SK-N-SH treated with all-trans-retinoic acid at 6 μM for 48 hours (cell line): Measurements from ENCODE around the gene ADGRV1.

Source experiments
- ATAC-seq: fragments of 200-7000 bp; cut with Tn5 transposase; 3 replicates; pipeline ENCODE4 v1.9.1; 2020; ENCODE audit warnings: mild to moderate bottlenecking, moderate library complexity
- ARNTL ChIP-seq: fragments of 450-650 bp; formaldehyde crosslinking; IDR thresholded peaks from 2 replicates; pipeline ENCODE4 v1.5.0; 2020; ENCODE audit warnings: low read depth, mild to moderate bottlenecking, moderate library complexity, borderline replicate concordance
- BACH2 ChIP-seq: fragments of 250-450 bp; sonication (Bioruptor Pico); IDR thresholded peaks from 2 replicates; pipeline ENCODE4 v1.9.0; 2021; ENCODE audit warnings: mild to moderate bottlenecking, borderline replicate concordance
- CSDC2 ChIP-seq: fragments of 250-450 bp; sonication (Bioruptor Pico); IDR thresholded peaks from 2 replicates; pipeline ENCODE4 v1.5.0; 2020; ENCODE audit warnings: mild to moderate bottlenecking, moderate library complexity
- ESRRG ChIP-seq: fragments of 250-450 bp; sonication (Bioruptor Pico); IDR thresholded peaks from 2 replicates; pipeline ENCODE4 v1.6.1; 2021; ENCODE audit warnings: mild to moderate bottlenecking
- GLIS3 ChIP-seq: fragments of 250-450 bp; sonication (Bioruptor Pico); IDR thresholded peaks from 2 replicates; pipeline ENCODE4 v1.5.0; 2020; ENCODE audit warnings: mild to moderate bottlenecking, moderate library complexity
- ISL1 ChIP-seq: fragments of 250-450 bp; sonication (Bioruptor Pico); IDR thresholded peaks from 2 replicates; pipeline ENCODE4 v2.1.2; 2022; ENCODE audit warnings: mild to moderate bottlenecking, moderate library complexity
- OSR1 ChIP-seq: fragments of 250-450 bp; sonication (Bioruptor Pico); IDR thresholded peaks from 2 replicates; pipeline ENCODE4 v1.8.0; 2022; ENCODE audit warnings: moderate library complexity, mild to moderate bottlenecking, inconsistent platforms
- PPARA ChIP-seq: fragments of 250-450 bp; sonication (Bioruptor Pico); IDR thresholded peaks from 2 replicates; pipeline ENCODE4 v1.5.0; 2020; ENCODE audit warnings: mild to moderate bottlenecking, borderline replicate concordance
- RARB ChIP-seq: fragments of 250-450 bp; sonication (Bioruptor Pico); IDR thresholded peaks from 2 replicates; pipeline ENCODE4 v1.8.0; 2021; ENCODE audit warnings: mild to moderate bottlenecking, moderate library complexity
- SNAI2 ChIP-seq: fragments of 250-450 bp; sonication (Bioruptor Pico); IDR thresholded peaks from 2 replicates; pipeline ENCODE4 v1.5.0; 2020; ENCODE audit warnings: mild to moderate bottlenecking, moderate library complexity
- TCF4 ChIP-seq: fragments of 250-450 bp; sonication (Bioruptor Pico); IDR thresholded peaks from 2 replicates; pipeline ENCODE4 v1.8.0; 2021; ENCODE audit warnings: mild to moderate bottlenecking, moderate library complexity, borderline replicate concordance
- TOX ChIP-seq: fragments of 250-450 bp; sonication (Bioruptor Pico); IDR thresholded peaks from 2 replicates; pipeline ENCODE4 v1.8.0; 2021; ENCODE audit warnings: mild to moderate bottlenecking, moderate library complexity, borderline replicate concordance
- ZFP3 ChIP-seq: fragments of 250-450 bp; sonication (Bioruptor Pico); IDR thresholded peaks from 2 replicates; pipeline ENCODE4 v1.5.0; 2020; ENCODE audit warnings: mild to moderate bottlenecking, moderate library complexity
- ZFP30 ChIP-seq: fragments of 450-650 bp; formaldehyde crosslinking; IDR thresholded peaks from 2 replicates; pipeline ENCODE4 v1.5.0; 2022; ENCODE audit warnings: mild to moderate bottlenecking, moderate library complexity
- ZNF565 ChIP-seq: fragments of 450-650 bp; formaldehyde crosslinking; conservative IDR thresholded peaks from 2 replicates; pipeline ENCODE4 v1.5.0; 2020; ENCODE audit warnings: low read depth, mild to moderate bottlenecking, moderate library complexity
- ZNF70 ChIP-seq: fragments of 450-650 bp; formaldehyde crosslinking; IDR thresholded peaks from 2 replicates; pipeline ENCODE4 v1.5.0; 2020; ENCODE audit warnings: mild to moderate bottlenecking, moderate library complexity
- ZNF8 ChIP-seq: fragments of 450-650 bp; formaldehyde crosslinking; IDR thresholded peaks from 2 replicates; pipeline ENCODE4 v1.5.0; 2020; ENCODE audit warnings: mild to moderate bottlenecking, moderate library complexity
- TF ChIP-seq, protein P1 (sequence below): fragments of 250-450 bp; sonication (Bioruptor Pico); IDR thresholded peaks from 2 replicates; pipeline ENCODE4 v1.5.1; 2020; ENCODE audit warnings: low read depth, mild to moderate bottlenecking, moderate library complexity
- TF ChIP-seq, protein P2 (sequence below): fragments of 250-450 bp; sonication (Bioruptor Pico); IDR thresholded peaks from 2 replicates; pipeline ENCODE4 v1.8.0; 2020; ENCODE audit warnings: mild to moderate bottlenecking, moderate library complexity, borderline replicate concordance
- TF ChIP-seq, protein P3 (sequence below): fragments of 250-450 bp; sonication (Bioruptor Pico); IDR thresholded peaks from 2 replicates; pipeline ENCODE4 v1.5.1; 2021; ENCODE audit warnings: mild to moderate bottlenecking, moderate library complexity
- TF ChIP-seq, protein P4 (sequence below): fragments of 250-450 bp; sonication (Bioruptor Pico); IDR thresholded peaks from 2 replicates; pipeline ENCODE4 v1.8.0; 2021; ENCODE audit warnings: low read depth, mild to moderate bottlenecking, moderate library complexity, borderline replicate concordance
- TF ChIP-seq, protein P5 (sequence below): fragments of 250-450 bp; sonication (Bioruptor Pico); IDR thresholded peaks from 2 replicates; pipeline ENCODE4 v1.5.0; 2020; ENCODE audit warnings: mild to moderate bottlenecking, moderate library complexity

Gene ADGRV1

DNA sequence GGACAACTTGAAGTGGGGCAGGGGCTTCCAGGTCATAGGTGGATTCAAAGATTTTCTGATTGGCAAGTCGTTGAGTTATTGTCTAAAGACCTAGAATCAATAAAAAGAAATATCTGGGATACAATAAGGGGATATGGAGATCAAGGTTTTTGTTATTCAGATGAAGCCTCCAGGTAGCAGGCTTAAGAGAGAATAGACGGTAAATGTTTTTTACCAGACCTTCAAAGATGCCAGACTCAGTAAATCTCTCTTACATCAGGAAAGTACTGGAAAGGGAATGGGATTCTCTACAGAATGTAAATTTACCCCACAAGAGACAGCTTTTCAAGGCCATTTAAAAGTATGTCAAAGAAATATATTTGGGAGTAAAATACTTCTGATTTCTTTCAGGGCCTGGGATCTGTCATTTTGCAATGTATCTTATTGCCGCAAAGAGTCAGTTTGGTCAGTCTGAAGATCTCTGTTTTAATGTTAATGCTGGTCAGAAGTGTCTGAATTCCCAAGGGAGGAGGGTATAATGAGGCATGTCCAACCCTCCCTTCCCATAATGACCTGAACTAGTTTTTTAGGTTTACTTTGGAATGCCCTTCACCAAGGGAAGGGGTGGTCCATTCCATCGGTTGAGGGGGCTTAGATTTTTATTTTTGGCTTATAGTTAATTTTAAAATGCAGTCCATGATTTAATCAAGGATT is 15.6 kb upstream of the ADGRV1 start:
- no peak for ATAC-seq
- TF ChIP-seq ARNTL (CRISPR knock-in tag): no peak
- no peak for TF ChIP-seq ZFP30
- no peak for TF ChIP-seq ZNF565 (CRISPR knock-in tag)
- no peak for TF ChIP-seq SNAI2
- no peak for TF ChIP-seq ISL1 (CRISPR knock-in tag)
- no peak for TF ChIP-seq RARB (CRISPR knock-in tag)
- TF ChIP-seq ESRRG (CRISPR knock-in tag): no peak
- no peak for TF ChIP-seq ZNF8
- no peak for TF ChIP-seq BACH2 (CRISPR knock-in tag)
- TF ChIP-seq, protein P1, sequence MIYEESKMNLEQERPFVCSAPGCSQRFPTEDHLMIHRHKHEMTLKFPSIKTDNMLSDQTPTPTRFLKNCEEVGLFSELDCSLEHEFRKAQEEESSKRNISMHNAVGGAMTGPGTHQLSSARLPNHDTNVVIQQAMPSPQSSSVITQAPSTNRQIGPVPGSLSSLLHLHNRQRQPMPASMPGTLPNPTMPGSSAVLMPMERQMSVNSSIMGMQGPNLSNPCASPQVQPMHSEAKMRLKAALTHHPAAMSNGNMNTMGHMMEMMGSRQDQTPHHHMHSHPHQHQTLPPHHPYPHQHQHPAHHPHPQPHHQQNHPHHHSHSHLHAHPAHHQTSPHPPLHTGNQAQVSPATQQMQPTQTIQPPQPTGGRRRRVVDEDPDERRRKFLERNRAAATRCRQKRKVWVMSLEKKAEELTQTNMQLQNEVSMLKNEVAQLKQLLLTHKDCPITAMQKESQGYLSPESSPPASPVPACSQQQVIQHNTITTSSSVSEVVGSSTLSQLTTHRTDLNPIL: no peak
- TF ChIP-seq TCF4 (CRISPR knock-in tag): no peak
- TF ChIP-seq, protein P2, sequence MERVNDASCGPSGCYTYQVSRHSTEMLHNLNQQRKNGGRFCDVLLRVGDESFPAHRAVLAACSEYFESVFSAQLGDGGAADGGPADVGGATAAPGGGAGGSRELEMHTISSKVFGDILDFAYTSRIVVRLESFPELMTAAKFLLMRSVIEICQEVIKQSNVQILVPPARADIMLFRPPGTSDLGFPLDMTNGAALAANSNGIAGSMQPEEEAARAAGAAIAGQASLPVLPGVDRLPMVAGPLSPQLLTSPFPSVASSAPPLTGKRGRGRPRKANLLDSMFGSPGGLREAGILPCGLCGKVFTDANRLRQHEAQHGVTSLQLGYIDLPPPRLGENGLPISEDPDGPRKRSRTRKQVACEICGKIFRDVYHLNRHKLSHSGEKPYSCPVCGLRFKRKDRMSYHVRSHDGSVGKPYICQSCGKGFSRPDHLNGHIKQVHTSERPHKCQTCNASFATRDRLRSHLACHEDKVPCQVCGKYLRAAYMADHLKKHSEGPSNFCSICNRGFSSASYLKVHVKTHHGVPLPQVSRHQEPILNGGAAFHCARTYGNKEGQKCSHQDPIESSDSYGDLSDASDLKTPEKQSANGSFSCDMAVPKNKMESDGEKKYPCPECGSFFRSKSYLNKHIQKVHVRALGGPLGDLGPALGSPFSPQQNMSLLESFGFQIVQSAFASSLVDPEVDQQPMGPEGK (CRISPR knock-in tag): no peak
- TF ChIP-seq CSDC2 (CRISPR knock-in tag): no peak
- TF ChIP-seq GLIS3: no peak
- TF ChIP-seq, all 23 proteins: peak for 0

DNA sequence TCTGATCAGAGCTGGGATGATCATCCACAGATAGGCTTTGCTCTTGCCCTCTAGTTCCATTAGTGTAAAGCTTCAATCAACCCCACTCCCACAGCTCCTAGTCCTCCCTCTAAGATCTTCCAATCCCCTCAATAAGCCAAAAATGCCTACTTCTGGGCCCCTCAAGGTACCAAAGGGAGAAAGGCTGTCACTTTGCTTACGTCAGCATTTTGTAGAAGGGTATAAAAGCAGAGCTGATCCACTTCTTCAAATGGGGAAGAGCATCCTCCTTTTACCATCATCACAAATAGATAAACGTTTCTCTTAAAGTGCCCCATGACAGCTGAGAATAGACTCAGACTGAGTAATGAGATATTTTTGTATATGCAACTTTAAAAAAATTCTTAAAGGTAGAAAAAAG is 13.1 kb upstream of the ADGRV1 start:
- TF ChIP-seq, protein P3, sequence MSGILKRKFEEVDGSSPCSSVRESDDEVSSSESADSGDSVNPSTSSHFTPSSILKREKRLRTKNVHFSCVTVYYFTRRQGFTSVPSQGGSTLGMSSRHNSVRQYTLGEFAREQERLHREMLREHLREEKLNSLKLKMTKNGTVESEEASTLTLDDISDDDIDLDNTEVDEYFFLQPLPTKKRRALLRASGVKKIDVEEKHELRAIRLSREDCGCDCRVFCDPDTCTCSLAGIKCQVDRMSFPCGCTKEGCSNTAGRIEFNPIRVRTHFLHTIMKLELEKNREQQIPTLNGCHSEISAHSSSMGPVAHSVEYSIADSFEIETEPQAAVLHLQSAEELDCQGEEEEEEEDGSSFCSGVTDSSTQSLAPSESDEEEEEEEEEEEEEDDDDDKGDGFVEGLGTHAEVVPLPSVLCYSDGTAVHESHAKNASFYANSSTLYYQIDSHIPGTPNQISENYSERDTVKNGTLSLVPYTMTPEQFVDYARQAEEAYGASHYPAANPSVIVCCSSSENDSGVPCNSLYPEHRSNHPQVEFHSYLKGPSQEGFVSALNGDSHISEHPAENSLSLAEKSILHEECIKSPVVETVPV: no peak
- no peak for TF ChIP-seq ZNF565 (CRISPR knock-in tag)
- TF ChIP-seq RARB (CRISPR knock-in tag): no peak
- TF ChIP-seq TOX: no peak
- no peak for TF ChIP-seq BACH2 (CRISPR knock-in tag)
- no peak for TF ChIP-seq GLIS3
- TF ChIP-seq ZNF70 (CRISPR knock-in tag): no peak
- no peak for TF ChIP-seq CSDC2 (CRISPR knock-in tag)
- TF ChIP-seq, protein P2 (CRISPR knock-in tag): no peak
- TF ChIP-seq, protein P4, sequence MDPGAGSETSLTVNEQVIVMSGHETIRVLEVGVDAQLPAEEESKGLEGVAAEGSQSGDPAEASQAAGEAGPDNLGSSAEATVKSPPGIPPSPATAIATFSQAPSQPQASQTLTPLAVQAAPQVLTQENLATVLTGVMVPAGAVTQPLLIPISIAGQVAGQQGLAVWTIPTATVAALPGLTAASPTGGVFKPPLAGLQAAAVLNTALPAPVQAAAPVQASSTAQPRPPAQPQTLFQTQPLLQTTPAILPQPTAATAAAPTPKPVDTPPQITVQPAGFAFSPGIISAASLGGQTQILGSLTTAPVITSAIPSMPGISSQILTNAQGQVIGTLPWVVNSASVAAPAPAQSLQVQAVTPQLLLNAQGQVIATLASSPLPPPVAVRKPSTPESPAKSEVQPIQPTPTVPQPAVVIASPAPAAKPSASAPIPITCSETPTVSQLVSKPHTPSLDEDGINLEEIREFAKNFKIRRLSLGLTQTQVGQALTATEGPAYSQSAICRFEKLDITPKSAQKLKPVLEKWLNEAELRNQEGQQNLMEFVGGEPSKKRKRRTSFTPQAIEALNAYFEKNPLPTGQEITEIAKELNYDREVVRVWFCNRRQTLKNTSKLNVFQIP (CRISPR knock-in tag): no peak
- TF ChIP-seq, protein P5, sequence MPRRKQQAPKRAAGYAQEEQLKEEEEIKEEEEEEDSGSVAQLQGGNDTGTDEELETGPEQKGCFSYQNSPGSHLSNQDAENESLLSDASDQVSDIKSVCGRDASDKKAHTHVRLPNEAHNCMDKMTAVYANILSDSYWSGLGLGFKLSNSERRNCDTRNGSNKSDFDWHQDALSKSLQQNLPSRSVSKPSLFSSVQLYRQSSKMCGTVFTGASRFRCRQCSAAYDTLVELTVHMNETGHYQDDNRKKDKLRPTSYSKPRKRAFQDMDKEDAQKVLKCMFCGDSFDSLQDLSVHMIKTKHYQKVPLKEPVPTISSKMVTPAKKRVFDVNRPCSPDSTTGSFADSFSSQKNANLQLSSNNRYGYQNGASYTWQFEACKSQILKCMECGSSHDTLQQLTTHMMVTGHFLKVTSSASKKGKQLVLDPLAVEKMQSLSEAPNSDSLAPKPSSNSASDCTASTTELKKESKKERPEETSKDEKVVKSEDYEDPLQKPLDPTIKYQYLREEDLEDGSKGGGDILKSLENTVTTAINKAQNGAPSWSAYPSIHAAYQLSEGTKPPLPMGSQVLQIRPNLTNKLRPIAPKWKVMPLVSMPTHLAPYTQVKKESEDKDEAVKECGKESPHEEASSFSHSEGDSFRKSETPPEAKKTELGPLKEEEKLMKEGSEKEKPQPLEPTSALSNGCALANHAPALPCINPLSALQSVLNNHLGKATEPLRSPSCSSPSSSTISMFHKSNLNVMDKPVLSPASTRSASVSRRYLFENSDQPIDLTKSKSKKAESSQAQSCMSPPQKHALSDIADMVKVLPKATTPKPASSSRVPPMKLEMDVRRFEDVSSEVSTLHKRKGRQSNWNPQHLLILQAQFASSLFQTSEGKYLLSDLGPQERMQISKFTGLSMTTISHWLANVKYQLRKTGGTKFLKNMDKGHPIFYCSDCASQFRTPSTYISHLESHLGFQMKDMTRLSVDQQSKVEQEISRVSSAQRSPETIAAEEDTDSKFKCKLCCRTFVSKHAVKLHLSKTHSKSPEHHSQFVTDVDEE (CRISPR knock-in tag): no peak
- no peak for TF ChIP-seq PPARA (CRISPR knock-in tag)
- no peak for TF ChIP-seq ZFP30
- TF ChIP-seq, protein P1: no peak
- no peak for TF ChIP-seq ISL1 (CRISPR knock-in tag)
- TF ChIP-seq SNAI2: no peak
- TF ChIP-seq OSR1: no peak
- TF ChIP-seq ZFP3 (CRISPR knock-in tag): no peak
- no peak for TF ChIP-seq ZNF8
- no peak for ATAC-seq
